MM.1S (cell line): Measurements from ENCODE around the gene IPCEF1.

Experiments used
- DNase-seq: peaks from one replicate; pipeline ENCODE4 v3.0.0-alpha.2; 2015
- H2AFZ ChIP-seq: fragments of 300-600 bp; sonication (generic); 2 replicates; pipeline ENCODE4 v1.6.0; 2016; ENCODE audit warnings: antibody characterized with exemption, low read length
- H3F3A ChIP-seq: fragments of 300-600 bp; sonication (generic); 2 replicates; pipeline ENCODE4 v1.6.1; 2016; ENCODE audit warnings: mild to moderate bottlenecking, antibody characterized with exemption, low read length, moderate library complexity, mixed read lengths; ENCODE audit not compliant: insufficient read depth
- H3K27ac ChIP-seq: fragments of 300-600 bp; sonication (generic); 2 replicates; pipeline ENCODE4 v1.5.1; 2016; ENCODE audit warnings: mild to moderate bottlenecking, low read length
- H3K27me3 ChIP-seq: fragments of 300-600 bp; sonication (generic); replicated peaks from 2 replicates; pipeline ENCODE4 v1.6.0; 2016; ENCODE audit warnings: low read length; ENCODE audit not compliant: insufficient read depth
- H3K36me3 ChIP-seq: fragments of 300-600 bp; sonication (generic); replicated peaks from 2 replicates; pipeline ENCODE4 v1.6.1; 2016; ENCODE audit warnings: mild to moderate bottlenecking, low read length, mixed read lengths; ENCODE audit not compliant: insufficient read depth
- H3K4me1 ChIP-seq: fragments of 300-600 bp; sonication (generic); 2 replicates; pipeline ENCODE4 v1.6.1; 2016; ENCODE audit warnings: low read length, mixed read lengths
- H3K4me2 ChIP-seq: fragments of 300-600 bp; sonication (generic); 2 replicates; pipeline ENCODE4 v1.6.0; 2016; ENCODE audit warnings: low read depth, low read length
- H3K4me3 ChIP-seq: fragments of 300-600 bp; sonication (generic); 2 replicates; pipeline ENCODE4 v1.5.1; 2016; ENCODE audit warnings: low read length, mixed read lengths
- H3K79me2 ChIP-seq: fragments of 300-600 bp; sonication (generic); 2 replicates; pipeline ENCODE4 v1.6.1; 2016; ENCODE audit warnings: mixed run types, low read length, mixed read lengths
- H3K9ac ChIP-seq: fragments of 300-600 bp; sonication (generic); 2 replicates; pipeline ENCODE4 v1.6.1; 2016; ENCODE audit warnings: low read length, mixed read lengths
- H3K9me2 ChIP-seq: fragments of 300-600 bp; sonication (generic); replicated peaks from 2 replicates; pipeline ENCODE4 v1.6.1; 2016; ENCODE audit warnings: mild to moderate bottlenecking, low read length, mixed read lengths; ENCODE audit not compliant: insufficient read depth
- H3K9me3 ChIP-seq: fragments of 300-600 bp; sonication (generic); replicated peaks from 2 replicates; pipeline ENCODE4 v1.6.1; 2016; ENCODE audit warnings: mild to moderate bottlenecking, low read length, mixed read lengths; ENCODE audit not compliant: insufficient read depth
- H4K20me1 ChIP-seq: fragments of 300-600 bp; sonication (generic); 2 replicates; pipeline ENCODE4 v1.6.1; 2016; ENCODE audit warnings: mild to moderate bottlenecking, low read length, moderate library complexity, mixed read lengths; ENCODE audit not compliant: insufficient read depth
- CTCF ChIP-seq: fragments of 300-600 bp; sonication (generic); IDR thresholded peaks from 2 replicates; pipeline ENCODE4 v1.5.1; 2016; ENCODE audit warnings: antibody characterized with exemption, low read length, mixed read lengths
- EZH2 ChIP-seq: fragments of 300-600 bp; sonication (generic); optimal IDR thresholded peaks from 2 replicates; pipeline ENCODE3; 2017; ENCODE audit warnings: low read depth, mild to moderate bottlenecking, antibody characterized with exemption, low read length, mixed read lengths
- EZH2phosphoT487 ChIP-seq: fragments of 300-600 bp; sonication (generic); IDR thresholded peaks from 2 replicates; pipeline ENCODE4 v1.6.1; 2018; ENCODE audit warnings: antibody characterized with exemption, low read length

The IPCEF1 gene

GRCh38 chr6:154379585-154379984 lies 23.0 kb upstream of the IPCEF1 start:
- Histone ChIP-seq H3K9me2 (no peaks in the 10 kb centered on the region), H3K4me3 (no peak overlapping the region), H3K36me3 (no peaks in the 10 kb centered on the region), H3K79me2 (no peaks in the 10 kb centered on the region), H4K20me1 (no peaks in the 10 kb centered on the region), H3K9me3 (no peaks in the 10 kb centered on the region), H3K27ac (no peak overlapping the region), H3F3A (no peaks in the 10 kb centered on the region), H3K9ac (no peak overlapping the region), H2AFZ (no peak overlapping the region), H3K27me3 (no peaks in the 10 kb centered on the region), H3K4me2 (no peak overlapping the region), H3K4me1 (no peaks in the 10 kb centered on the region)
- no peak for DNase-seq
- TF ChIP-seq EZH2 (no peak), EZH2phosphoT487 (no peak), CTCF (no peak)

GRCh38 chr6:154378518-154378917 lies 21.9 kb upstream of the IPCEF1 start:
- H3K36me3 ChIP-seq, result no peaks in the 10 kb centered on the region
- H4K20me1 ChIP-seq, result no peaks in the 10 kb centered on the region
- no peak overlapping the region for H3K4me2 ChIP-seq
- no peaks in the 10 kb centered on the region for H3K4me1 ChIP-seq
- DNase-seq, result no peak
- no peak overlapping the region for H2AFZ ChIP-seq
- no peaks in the 10 kb centered on the region for H3K27me3 ChIP-seq
- H3F3A ChIP-seq, result no peaks in the 10 kb centered on the region
- TF ChIP-seq EZH2phosphoT487, result no peak
- no peak for TF ChIP-seq EZH2
- TF ChIP-seq CTCF, result no peak
- no peaks in the 10 kb centered on the region for H3K9me2 ChIP-seq
- no peaks in the 10 kb centered on the region for H3K9me3 ChIP-seq
- no peak overlapping the region for H3K4me3 ChIP-seq
- H3K27ac ChIP-seq, result no peak overlapping the region
- H3K9ac ChIP-seq, result no peak overlapping the region
- H3K79me2 ChIP-seq, result no peaks in the 10 kb centered on the region

- DNase-seq, result no peak
- no peak overlapping the region for H3K4me2 ChIP-seq
- H3K27me3 ChIP-seq, result no peaks in the 10 kb centered on the region
- no peaks in the 10 kb centered on the region for H3F3A ChIP-seq
- no peaks in the 10 kb centered on the region for H3K9me2 ChIP-seq
- no peak overlapping the region for H3K27ac ChIP-seq
- TF ChIP-seq CTCF, result no peak
- no peak for TF ChIP-seq EZH2
- no peak for TF ChIP-seq EZH2phosphoT487
- no peaks in the 10 kb centered on the region for H3K9me3 ChIP-seq
- H3K4me1 ChIP-seq, result no peaks in the 10 kb centered on the region
- no peak overlapping the region for H3K4me3 ChIP-seq
- H3K36me3 ChIP-seq, result no peaks in the 10 kb centered on the region
- no peaks in the 10 kb centered on the region for H4K20me1 ChIP-seq
- H3K9ac ChIP-seq, result no peak overlapping the region
- H3K79me2 ChIP-seq, result no peaks in the 10 kb centered on the region
- no peak overlapping the region for H2AFZ ChIP-seq
These were observed 21.1 kb upstream of the IPCEF1 start for GRCh38 chr6:154377726-154378125.
